ENCODE data around the gene ICA1L.

ICA1L gene

DNA sequence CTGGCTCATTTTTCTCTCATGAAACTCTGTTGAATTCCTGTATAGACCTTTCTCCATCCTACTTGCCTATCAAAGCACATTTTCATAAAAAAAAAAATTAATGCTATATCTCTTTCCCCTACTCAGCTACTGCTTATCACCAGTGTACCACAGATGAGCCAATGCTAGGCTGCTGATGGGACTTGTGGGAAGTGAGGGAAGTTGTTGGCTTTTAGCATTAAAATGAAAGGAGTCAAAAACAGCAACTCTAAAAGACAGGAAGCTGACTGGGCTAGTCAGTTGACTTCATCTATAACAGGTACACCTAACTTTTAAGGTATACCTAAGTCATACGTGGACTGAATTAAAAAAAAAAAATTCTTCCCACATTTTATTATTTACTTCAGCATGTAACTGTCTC, 134.7 kb downstream of the ICA1L start:
- DNase-seq (ENCODE audit: low spot score), result no peak

DNA sequence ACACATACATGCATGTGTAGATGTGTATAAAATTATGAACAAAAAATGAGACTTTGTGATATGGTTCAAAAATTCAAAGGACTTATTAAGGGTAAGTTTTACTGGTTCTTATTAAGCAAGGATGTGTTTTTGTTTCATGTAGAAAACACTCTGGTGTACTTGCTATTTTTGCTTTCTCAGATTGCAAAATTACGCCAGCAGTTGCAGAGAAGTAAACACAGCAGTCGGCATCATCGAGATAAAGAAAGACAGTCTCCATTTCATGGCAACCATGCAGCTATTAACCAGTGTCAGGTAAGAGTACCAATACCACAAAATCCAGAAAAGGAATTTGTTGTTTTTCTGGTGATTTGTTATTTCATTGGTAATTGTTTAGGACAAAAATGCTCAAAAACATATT, 145.5 kb downstream of the ICA1L start:
- DNase-seq (ENCODE audit: low spot score), result no peak

GRCh38 chr2:202723746-202724145, 147.8 kb downstream of the ICA1L start:
- DNase-seq (ENCODE audit: low spot score), result no peak

All from pons (tissue), 1 donor.